MCF 10A (cell line): ENCODE measurements around the gene MEX3B. TPM values are rescaled to one million over a fixed set of nuclear protein-coding genes. Genes with fewer than 3 reads are reported as not detected.

Experiments
- BruUV-seq: library from RNA; stranded (reverse); fragments of 400-500 nt; replicated peaks from 2 replicates; lab custom pipeline; 2021; lab: Mats Ljungman, UMichigan
- CTCF ChIA-PET: fragments of 300-600 bp; sonication (Branson Sonifier 250); formaldehyde crosslinking; extraction: SDS; loops from one replicate; lab custom pipeline; 2021; ENCODE audit warnings: antibody characterized with exemption, inconsistent platforms; lab: Yijun Ruan, JAX
- POLR2A ChIA-PET: fragments of 300-600, 350-650 bp; sonication (Branson Sonifier 250); formaldehyde crosslinking; extraction: SDS; loops from one replicate; lab custom pipeline; 2020; ENCODE audit warnings: antibody characterized with exemption, inconsistent platforms; lab: Yijun Ruan, JAX
- DNase-seq: peaks from one replicate; pipeline ENCODE4 v3.0.0-alpha.2; 2018; ENCODE audit not compliant: unreplicated experiment
- H3K27ac Mint-ChIP-seq: one replicate; pipeline ENCODE4 v1.8.0; 2022; ENCODE audit warnings: mild to moderate bottlenecking, low read depth, mixed read lengths; ENCODE audit not compliant: unreplicated experiment
- H3K27me3 Mint-ChIP-seq: one replicate; pipeline ENCODE4 v1.8.0; 2022; ENCODE audit warnings: mixed read lengths; ENCODE audit not compliant: insufficient read depth, unreplicated experiment
- H3K36me3 Mint-ChIP-seq: one replicate; pipeline ENCODE4 v1.8.0; 2022; ENCODE audit warnings: mild to moderate bottlenecking, moderate library complexity, mixed read lengths; ENCODE audit not compliant: insufficient read depth, unreplicated experiment
- H3K4me1 Mint-ChIP-seq: one replicate; pipeline ENCODE4 v1.8.0; 2022; ENCODE audit warnings: mixed read lengths; ENCODE audit not compliant: insufficient read depth, unreplicated experiment
- H3K4me3 Mint-ChIP-seq: one replicate; pipeline ENCODE4 v1.8.0; 2022; ENCODE audit warnings: mild to moderate bottlenecking, moderate library complexity, mixed read lengths; ENCODE audit not compliant: unreplicated experiment
- H3K9me3 Mint-ChIP-seq: one replicate; pipeline ENCODE4 v1.8.0; 2022; ENCODE audit warnings: mixed read lengths; ENCODE audit not compliant: unreplicated experiment
- CTCF ChIP-seq: fragments of 200-600 bp; IDR thresholded peaks from one replicate; pipeline ENCODE4 v1.8.0; 2022; ENCODE audit warnings: antibody characterized with exemption, mild to moderate bottlenecking; ENCODE audit not compliant: unreplicated experiment
- intact Hi-C: fragments of 100-400 bp; cut with micrococcal nuclease; formaldehyde crosslinking; loops from 2 replicates; pipeline ENCODE4 v1.14.1; 2022
- total RNA-seq: library from RNA; stranded (reverse); gene quantifications from 2 replicates; pipeline ENCODE4 v1.2.3, GENCODE V29; 2022

The MEX3B gene
- total RNA-seq, 1 experiment from 2014 or later, result 4.6 TPM

GRCh38 chr15:82091636-82092140 lies 45.9 kb upstream of the MEX3B start:
- BruUV-seq, result no TSS peak
- intact Hi-C loops, result no loop called here
- H3K36me3 Mint-ChIP-seq, result no peaks in the 10 kb centered on the region
- H3K27ac Mint-ChIP-seq, result peak overlapping the region; percentile 41
- DNase-seq, result no peak
- ChIA-PET CTCF (interaction anchor here (2.9 kb wide), 1 partner anchor 16 kb away, joined by 9 read pairs; no protein-coding TSS in a partner anchor), POLR2A (interaction anchor here (0.6 to 0.9 kb wide), 3 partner anchors 15 to 681 kb away, joined by 3 to 4 read pairs (median 3); no protein-coding TSS in a partner anchor)
- peaks cover 8% of the 10 kb centered on the region for H3K4me1 Mint-ChIP-seq
- TF ChIP-seq CTCF, result no peak
- no peaks in the 10 kb centered on the region for H3K9me3 Mint-ChIP-seq
- no peaks in the 10 kb centered on the region for H3K27me3 Mint-ChIP-seq
- no peak overlapping the region for H3K4me3 Mint-ChIP-seq

- H3K27ac Mint-ChIP-seq, result no peak overlapping the region
- H3K36me3 Mint-ChIP-seq, result no peaks in the 10 kb centered on the region
- intact Hi-C loops, result no loop called here
- no peaks in the 10 kb centered on the region for H3K9me3 Mint-ChIP-seq
- H3K27me3 Mint-ChIP-seq, result no peaks in the 10 kb centered on the region
- no peak for DNase-seq
- ChIA-PET CTCF (interaction anchor here (0.6 kb wide), 1 partner anchor 54 kb away, joined by 3 read pairs; no protein-coding TSS in a partner anchor), POLR2A (interaction anchor here (0.6 kb wide), 1 partner anchor 37 kb away, joined by 3 read pairs; no protein-coding TSS in a partner anchor)
- peaks cover 5% of the 10 kb centered on the region for H3K4me1 Mint-ChIP-seq
- H3K4me3 Mint-ChIP-seq, result no peak overlapping the region
- no peak for TF ChIP-seq CTCF
- BruUV-seq, result no TSS peak
Observed at GRCh38 chr15:82086243-82086995, 40.6 kb upstream of the MEX3B start.

- peak; percentile 14 for TF ChIP-seq CTCF
- intact Hi-C loops, result no loop called here
- H3K9me3 Mint-ChIP-seq, result no peaks in the 10 kb centered on the region
- no TSS peak for BruUV-seq
- H3K36me3 Mint-ChIP-seq, result peaks cover 6% of the 10 kb centered on the region
- ChIA-PET CTCF (interaction anchor here (0.6 to 1.3 kb wide), 5 partner anchors 21 to 672 kb away, joined by 3 to 5 read pairs (median 4); no protein-coding TSS in a partner anchor), POLR2A (no interaction called here)
- H3K4me3 Mint-ChIP-seq, result no peak overlapping the region
- H3K4me1 Mint-ChIP-seq, result peaks cover 5% of the 10 kb centered on the region
- H3K27ac Mint-ChIP-seq, result no peak overlapping the region
- peak; percentile 33 for DNase-seq
- no peaks in the 10 kb centered on the region for H3K27me3 Mint-ChIP-seq
Observed at GRCh38 chr15:82081914-82082762, 36.3 kb upstream of the MEX3B start.
